SKM-1 treated with dmso at 0.1 percent for 144 hours (cell line): ENCODE data around the gene COX18.

Experiments used
- DNase-seq: peaks from one replicate; lab custom pipeline; 2025; ENCODE audit not compliant: unreplicated experiment; lab: John Stamatoyannopoulos, UW

The COX18 gene

GRCh38 chr4:73053974-73054480, 15.5 kb downstream of the COX18 start:
- no peak for DNase-seq

- DNase-seq: no peak
Observed at GRCh38 chr4:73053076-73053475, 16.4 kb downstream of the COX18 start.

- no peak for DNase-seq
Observed at GRCh38 chr4:73051625-73052024, 17.9 kb downstream of the COX18 start.

GRCh38 chr4:73045879-73046278, 23.6 kb downstream of the COX18 start:
- no peak for DNase-seq

GRCh38 chr4:73037057-73037456, 32.5 kb downstream of the COX18 start:
- no peak for DNase-seq

- DNase-seq: no peak
Observed at GRCh38 chr4:73036123-73036522, 33.4 kb downstream of the COX18 start.

GRCh38 chr4:73034896-73035295, 34.6 kb downstream of the COX18 start:
- no peak for DNase-seq

GRCh38 chr4:73028621-73029020, 40.9 kb downstream of the COX18 start:
- DNase-seq: no peak

- peak; percentile 37 for DNase-seq
Observed at GRCh38 chr4:73021634-73022033, 47.9 kb downstream of the COX18 start.

GRCh38 chr4:73019462-73020047, 50.0 kb downstream of the COX18 start:
- peak; percentile 38 for DNase-seq

GRCh38 chr4:73018595-73018994, 50.9 kb downstream of the COX18 start:
- no peak for DNase-seq

- no peak for DNase-seq
Observed at GRCh38 chr4:73013310-73013709, 56.2 kb downstream of the COX18 start.

GRCh38 chr4:73012673-73013072, 56.8 kb downstream of the COX18 start:
- no peak for DNase-seq

- no peak for DNase-seq
Observed at GRCh38 chr4:73011629-73011985, 57.9 kb downstream of the COX18 start.

- no peak for DNase-seq
Observed at GRCh38 chr4:73010789-73011628, 58.5 kb downstream of the COX18 start.

GRCh38 chr4:73007526-73008100, 61.9 kb downstream of the COX18 start:
- DNase-seq: no peak

- DNase-seq: no peak
Observed at GRCh38 chr4:73006286-73006990, 63.1 kb downstream of the COX18 start.

GRCh38 chr4:73005514-73005913, 64.0 kb downstream of the COX18 start:
- no peak for DNase-seq
